HG02938 (cell line): ENCODE measurements around the gene COL5A2.

Experiments
- ATAC-seq: cut with Tn5 transposase; IDR thresholded peaks from one replicate; pipeline ENCODE4 v1.9.1; 2021; ENCODE audit warnings: mild to moderate bottlenecking, moderate library complexity; ENCODE audit not compliant: unreplicated experiment

COL5A2 gene

GRCh38 chr2:189109921-189110397, 69.6 kb downstream of the COL5A2 start:
- ATAC-seq: peak; percentile 95

- ATAC-seq: no peak
Observed at GRCh38 chr2:189104934-189105333, 74.6 kb downstream of the COL5A2 start.

- no peak for ATAC-seq
Observed at GRCh38 chr2:189102735-189103134, 76.8 kb downstream of the COL5A2 start.

- ATAC-seq: no peak
Observed at GRCh38 chr2:189097934-189098333, 81.6 kb downstream of the COL5A2 start.

- no peak for ATAC-seq
Observed at GRCh38 chr2:189096769-189097447, 82.7 kb downstream of the COL5A2 start.

- no peak for ATAC-seq
Observed at GRCh38 chr2:189095101-189095500, 84.5 kb downstream of the COL5A2 start.

- ATAC-seq: no peak
Observed at GRCh38 chr2:189092936-189093335, 86.6 kb downstream of the COL5A2 start.

GRCh38 chr2:189091253-189091652, 88.3 kb downstream of the COL5A2 start:
- no peak for ATAC-seq

- ATAC-seq: no peak
Observed at GRCh38 chr2:189088591-189089205, 90.9 kb downstream of the COL5A2 start.

GRCh38 chr2:189086710-189087109, 92.9 kb downstream of the COL5A2 start:
- ATAC-seq: no peak

- no peak for ATAC-seq
Observed at GRCh38 chr2:189086250-189086649, 93.3 kb downstream of the COL5A2 start.

GRCh38 chr2:189083606-189084005, 96.0 kb downstream of the COL5A2 start:
- ATAC-seq: no peak

GRCh38 chr2:189083106-189083505, 96.5 kb downstream of the COL5A2 start:
- ATAC-seq: no peak

GRCh38 chr2:189082376-189082975, 97.1 kb downstream of the COL5A2 start:
- ATAC-seq: no peak

GRCh38 chr2:189076572-189076971, 103.0 kb downstream of the COL5A2 start:
- ATAC-seq: no peak

- ATAC-seq: no peak
Observed at GRCh38 chr2:189076120-189076519, 103.4 kb downstream of the COL5A2 start.

GRCh38 chr2:189074506-189074905, 105.1 kb downstream of the COL5A2 start:
- ATAC-seq: no peak

GRCh38 chr2:189072036-189072435, 107.5 kb downstream of the COL5A2 start:
- no peak for ATAC-seq

GRCh38 chr2:189069855-189070619, 109.5 kb downstream of the COL5A2 start:
- no peak for ATAC-seq

- no peak for ATAC-seq
Observed at GRCh38 chr2:189066037-189066436, 113.5 kb downstream of the COL5A2 start.

- ATAC-seq: no peak
Observed at GRCh38 chr2:189060096-189060642, 119.4 kb downstream of the COL5A2 start.
